SJSA1 (cell line): ENCODE data around the gene HCFC2. TPM values are rescaled to one million over a fixed set of nuclear protein-coding genes. Genes with fewer than 3 reads are reported as not detected.

ENCODE experiments used
- DNase-seq, 2 experiments: peaks; one replicate each; pipeline ENCODE4 v3.0.0-alpha.2; 2015 to 2020; ENCODE audit warnings: low spot score in 2 of 2, low read depth in 1 of 2
- H3K27ac ChIP-seq: fragments of 250-450 bp; sonication (Bioruptor Pico); 2 replicates; pipeline ENCODE4 v1.5.1; 2020; ENCODE audit warnings: mild to moderate bottlenecking, moderate library complexity
- H3K27me3 ChIP-seq: fragments of 250-450 bp; sonication (Bioruptor Pico); replicated peaks from 2 replicates; pipeline ENCODE4 v1.5.1; 2020; ENCODE audit warnings: mild to moderate bottlenecking, moderate library complexity
- H3K36me3 ChIP-seq: fragments of 250-450 bp; sonication (Bioruptor Pico); 2 replicates; pipeline ENCODE4 v1.5.1; 2020; ENCODE audit warnings: mild to moderate bottlenecking
- H3K4me1 ChIP-seq: fragments of 250-450 bp; sonication (Bioruptor Pico); replicated peaks from 2 replicates; pipeline ENCODE4 v1.6.1; 2021; ENCODE audit warnings: mild to moderate bottlenecking
- H3K4me3 ChIP-seq: fragments of 250-450 bp; sonication (Bioruptor Pico); 2 replicates; pipeline ENCODE4 v1.5.1; 2020; ENCODE audit warnings: mild to moderate bottlenecking
- H3K9me3 ChIP-seq: fragments of 250-450 bp; sonication (Bioruptor Pico); replicated peaks from 2 replicates; pipeline ENCODE4 v1.5.1; 2020; ENCODE audit warnings: mild to moderate bottlenecking
- total RNA-seq: library from RNA; depleted of rRNA; stranded (reverse); fragments of >200 nt; shearing (Covaris generic); gene quantifications from 2 replicates; pipeline ENCODE4 v1.2.3, GENCODE V29; 2014

HCFC2 gene
- total RNA-seq, 1 experiment from 2014 or later, result 27.0 TPM

DNA sequence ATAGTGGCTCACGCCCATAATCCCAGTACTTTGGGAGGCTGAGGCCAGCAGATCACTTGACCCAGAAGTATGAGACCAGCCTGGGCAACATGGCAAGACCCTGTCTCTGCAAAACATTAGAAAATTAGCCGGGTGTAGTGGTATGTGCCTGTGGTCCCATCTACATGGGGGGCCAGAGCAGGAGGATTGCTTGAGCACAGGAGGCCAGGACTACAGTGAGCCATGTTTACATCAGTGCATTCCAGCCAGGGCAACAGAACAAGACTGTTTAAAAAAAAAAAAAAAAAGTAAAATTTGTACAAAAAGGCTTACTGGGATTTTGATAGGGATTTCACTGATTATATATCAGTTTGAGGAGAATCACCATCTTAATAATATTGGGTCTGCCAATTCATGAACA, 7.8 kb downstream of the HCFC2 start:
- Histone ChIP-seq H3K4me1 (peaks cover 9% of the 10 kb centered on the region), H3K27ac (no peak overlapping the region), H3K9me3 (no peaks in the 10 kb centered on the region), H3K4me3 (no peak overlapping the region), H3K27me3 (no peaks in the 10 kb centered on the region), H3K36me3 (peaks cover 63% of the 10 kb centered on the region)
- peak; percentile 27 to 61 for DNase-seq

DNA sequence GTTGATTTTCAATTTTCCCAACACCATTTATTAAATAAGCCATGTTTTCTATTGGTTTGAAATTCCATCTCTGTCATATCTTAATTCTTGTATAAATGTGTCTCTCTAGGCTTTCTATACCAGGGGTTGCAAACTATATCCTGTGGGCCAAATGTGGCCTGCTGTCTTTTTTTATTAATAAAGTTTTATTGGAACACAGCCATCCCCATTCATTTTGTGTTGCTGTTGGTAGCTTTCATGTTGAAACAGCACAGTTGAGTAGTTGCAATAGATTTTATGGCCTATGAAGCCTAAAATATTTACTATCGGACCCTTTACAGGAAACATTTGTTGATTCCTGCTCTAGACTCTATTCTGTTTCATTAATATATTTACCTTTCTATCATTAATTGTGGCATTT, 9.4 kb downstream of the HCFC2 start:
- Histone ChIP-seq H3K27ac (no peak overlapping the region), H3K4me3 (no peak overlapping the region), H3K27me3 (no peaks in the 10 kb centered on the region), H3K9me3 (no peaks in the 10 kb centered on the region), H3K4me1 (peaks cover 9% of the 10 kb centered on the region), H3K36me3 (peaks cover 55% of the 10 kb centered on the region)
- DNase-seq, result no peak

DNA sequence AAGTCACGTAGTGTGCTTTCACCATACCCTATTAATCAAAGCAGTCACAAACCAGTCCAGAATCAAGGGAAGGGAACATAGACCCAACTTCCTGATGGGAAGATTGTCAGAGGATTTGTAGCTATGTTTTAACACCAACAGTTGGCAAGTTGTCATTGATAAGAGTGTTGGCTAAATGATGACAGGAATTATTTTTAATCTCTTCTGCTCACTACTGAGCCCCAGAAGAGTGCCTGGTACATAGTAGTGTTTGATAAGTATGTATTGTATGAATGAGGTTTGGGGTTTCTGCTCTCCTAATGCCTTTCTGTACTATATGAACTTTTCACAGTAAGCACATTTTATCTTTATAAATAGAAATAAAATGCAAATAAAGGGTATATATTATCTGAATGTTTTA, 14.7 kb downstream of the HCFC2 start:
- no peak overlapping the region for H3K4me3 ChIP-seq
- DNase-seq, result no peak
- H3K36me3 ChIP-seq, result peaks cover 63% of the 10 kb centered on the region
- no peaks in the 10 kb centered on the region for H3K9me3 ChIP-seq
- no peaks in the 10 kb centered on the region for H3K27me3 ChIP-seq
- H3K27ac ChIP-seq, result no peak overlapping the region
- no peaks in the 10 kb centered on the region for H3K4me1 ChIP-seq

DNA sequence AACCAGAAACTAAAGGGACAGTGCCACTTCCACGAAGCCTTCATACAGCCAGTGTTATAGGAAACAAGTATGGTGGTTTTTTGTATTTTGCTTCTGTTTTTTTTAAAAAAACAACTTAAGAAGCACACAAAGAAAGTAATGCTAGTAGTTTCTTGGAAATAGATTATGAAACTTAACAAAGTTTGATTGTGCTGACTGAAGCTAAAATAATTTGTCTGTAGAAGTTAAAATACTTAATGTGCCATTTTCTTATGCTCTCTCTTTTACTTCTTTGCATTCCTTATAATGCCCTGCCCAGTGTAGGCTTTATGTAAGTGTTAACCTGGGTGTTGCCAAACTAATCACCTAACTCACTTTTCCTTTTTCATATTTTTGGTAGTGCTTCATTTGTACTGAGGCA, 16.4 kb downstream of the HCFC2 start:
- Histone ChIP-seq H3K27ac (no peak overlapping the region), H3K4me3 (no peak overlapping the region), H3K4me1 (no peaks in the 10 kb centered on the region), H3K27me3 (no peaks in the 10 kb centered on the region), H3K36me3 (peaks cover 63% of the 10 kb centered on the region), H3K9me3 (no peaks in the 10 kb centered on the region)
- DNase-seq, result no peak

DNA sequence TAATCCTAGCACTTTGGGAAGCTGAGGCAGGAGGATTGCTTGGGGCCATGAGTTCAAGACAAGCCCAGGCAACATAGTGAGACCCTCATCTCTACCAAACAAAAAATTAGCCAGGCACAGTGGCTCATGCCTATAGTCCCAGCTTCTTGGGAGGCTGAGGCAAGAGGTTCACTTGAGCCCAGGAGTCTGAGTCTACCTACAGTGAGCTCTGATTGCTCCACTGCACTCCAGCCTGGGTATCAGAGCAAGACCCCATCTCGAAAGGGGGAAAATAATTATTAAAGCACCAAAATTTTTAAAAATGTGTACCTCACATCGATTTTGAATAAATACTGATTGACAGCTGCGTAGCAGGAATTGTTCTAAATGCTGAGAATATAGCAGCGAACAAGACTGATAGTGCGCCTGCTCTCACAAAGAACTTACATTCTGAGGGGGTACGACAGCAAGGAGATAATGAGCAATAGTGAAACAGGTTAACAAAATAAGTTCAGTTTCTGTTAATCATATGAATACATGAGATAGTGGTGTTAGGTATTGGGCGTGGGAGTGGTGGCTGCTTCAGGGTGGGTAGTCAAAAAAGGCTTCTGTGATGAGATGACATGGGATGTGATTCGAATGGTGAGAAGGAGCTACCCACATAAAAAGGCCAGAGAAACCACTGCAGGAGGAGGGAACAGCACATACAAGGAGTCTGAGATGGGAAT, 19.6 kb downstream of the HCFC2 start:
- Histone ChIP-seq H3K36me3 (peaks cover 64% of the 10 kb centered on the region), H3K4me3 (no peak overlapping the region), H3K4me1 (no peaks in the 10 kb centered on the region), H3K27me3 (no peaks in the 10 kb centered on the region), H3K27ac (no peak overlapping the region), H3K9me3 (no peaks in the 10 kb centered on the region)
- no peak for DNase-seq

DNA sequence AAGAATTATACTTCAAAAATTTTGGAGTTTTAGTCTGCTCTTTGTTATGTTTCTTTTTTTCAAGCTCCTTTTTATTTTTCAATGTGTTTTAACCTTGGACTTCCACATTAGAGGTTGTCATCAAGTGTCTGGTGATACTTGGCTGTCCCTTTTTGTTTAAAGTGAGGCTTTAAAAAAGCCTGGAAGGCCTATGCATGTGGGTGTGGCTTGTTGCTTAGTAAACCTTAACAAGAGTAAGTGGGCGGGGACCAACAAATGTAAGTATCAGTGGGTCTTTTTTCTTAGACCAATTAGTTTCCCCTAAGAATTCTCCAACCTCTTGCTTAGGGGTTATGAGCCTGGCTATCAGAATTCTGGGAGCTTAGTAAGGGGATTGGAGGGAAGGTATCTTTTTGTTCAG, 26.4 kb downstream of the HCFC2 start:
- Histone ChIP-seq H3K9me3 (no peaks in the 10 kb centered on the region), H3K27me3 (no peaks in the 10 kb centered on the region), H3K27ac (no peak overlapping the region), H3K4me3 (no peak overlapping the region), H3K4me1 (peaks cover 13% of the 10 kb centered on the region), H3K36me3 (peaks cover 68% of the 10 kb centered on the region)
- no peak for DNase-seq

DNA sequence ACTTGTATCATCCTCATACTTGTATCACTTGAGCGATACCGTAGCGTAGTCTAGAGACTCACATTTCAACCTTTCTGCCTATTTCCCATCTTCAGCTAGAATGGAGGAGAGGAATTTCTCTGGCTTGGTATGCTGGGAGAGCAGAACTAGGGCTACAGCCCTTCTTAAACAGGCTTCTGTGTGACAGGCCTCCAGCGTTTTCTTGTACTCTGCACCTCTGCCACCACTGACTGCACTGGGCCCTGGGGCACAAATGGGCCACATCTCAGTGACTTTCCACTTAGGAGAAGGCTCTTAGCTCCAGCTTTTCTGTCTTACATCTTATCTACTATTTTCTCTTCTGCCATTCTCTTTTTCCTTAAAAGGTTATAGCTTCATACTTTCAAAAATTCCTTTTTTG, 26.8 kb downstream of the HCFC2 start:
- H3K4me1 ChIP-seq, result peaks cover 13% of the 10 kb centered on the region
- H3K9me3 ChIP-seq, result no peaks in the 10 kb centered on the region
- no peak overlapping the region for H3K4me3 ChIP-seq
- DNase-seq, result no peak
- peaks cover 68% of the 10 kb centered on the region for H3K36me3 ChIP-seq
- H3K27ac ChIP-seq, result no peak overlapping the region
- no peaks in the 10 kb centered on the region for H3K27me3 ChIP-seq

DNA sequence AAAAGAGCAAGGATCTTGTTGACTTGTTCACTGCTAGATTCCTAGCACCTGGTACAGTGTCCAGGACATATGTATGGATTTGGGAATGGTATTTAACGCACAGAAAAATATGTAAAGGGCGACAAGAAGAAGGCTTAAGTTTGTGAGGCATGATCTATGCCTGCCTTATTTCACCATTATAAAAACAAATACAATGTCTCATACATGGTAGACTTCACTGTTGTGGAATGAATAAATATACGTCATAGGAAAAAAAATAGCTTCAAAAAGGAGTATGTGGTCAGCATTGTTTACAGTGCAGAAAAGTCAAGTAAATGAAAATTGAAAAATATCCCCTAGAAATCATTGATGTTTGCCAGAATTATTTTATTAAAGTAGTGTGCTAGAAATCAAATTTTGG, 30.0 kb downstream of the HCFC2 start:
- peak overlapping the region; percentile 54 for H3K27ac ChIP-seq
- peaks cover 13% of the 10 kb centered on the region for H3K4me1 ChIP-seq
- peaks cover 76% of the 10 kb centered on the region for H3K36me3 ChIP-seq
- H3K4me3 ChIP-seq, result no peak overlapping the region
- no peaks in the 10 kb centered on the region for H3K9me3 ChIP-seq
- H3K27me3 ChIP-seq, result no peaks in the 10 kb centered on the region
- peak in 1 of 2 experiments; percentile 54 for DNase-seq

DNA sequence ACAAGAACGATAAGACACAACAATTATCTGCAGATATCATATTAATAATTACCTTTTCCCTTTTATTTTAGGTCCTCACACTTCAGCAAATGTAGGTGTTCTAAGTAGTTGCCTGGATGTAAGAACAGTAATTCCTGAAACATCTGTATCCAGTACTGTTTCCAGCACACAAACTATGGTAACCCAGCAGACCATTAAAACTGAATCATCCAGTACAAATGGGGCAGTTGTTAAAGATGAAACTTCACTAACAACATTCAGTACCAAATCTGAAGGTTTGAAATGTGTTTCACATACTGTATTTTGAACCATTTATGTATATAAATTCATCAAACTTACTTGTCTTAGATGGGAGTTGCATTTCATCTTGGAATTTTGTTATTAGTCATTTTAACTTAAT, 31.0 kb downstream of the HCFC2 start:
- no peak for DNase-seq
- H3K36me3 ChIP-seq, result peaks cover 74% of the 10 kb centered on the region
- H3K27me3 ChIP-seq, result no peaks in the 10 kb centered on the region
- no peaks in the 10 kb centered on the region for H3K9me3 ChIP-seq
- no peak overlapping the region for H3K4me3 ChIP-seq
- no peak overlapping the region for H3K27ac ChIP-seq
- H3K4me1 ChIP-seq, result peaks cover 13% of the 10 kb centered on the region

DNA sequence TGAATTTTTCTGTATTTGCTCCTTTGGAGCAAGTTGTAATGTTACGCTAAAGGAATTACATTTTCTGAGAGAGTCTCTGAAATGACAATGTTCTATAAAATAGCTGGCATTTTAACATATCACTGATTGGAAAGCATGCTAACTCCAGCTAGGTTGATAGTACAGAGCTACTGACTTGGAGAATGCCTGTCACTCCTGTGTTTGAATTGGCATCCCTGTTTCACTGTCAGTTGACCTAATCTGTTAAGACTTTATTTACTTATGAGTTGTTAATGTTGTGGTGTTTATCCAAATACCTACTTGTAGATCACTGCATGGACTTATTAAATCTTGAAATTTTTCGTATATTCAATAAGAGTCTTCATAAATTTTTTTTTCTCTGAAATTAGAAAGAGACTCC, 33.6 kb downstream of the HCFC2 start:
- Histone ChIP-seq H3K4me1 (peaks cover 13% of the 10 kb centered on the region), H3K27me3 (no peaks in the 10 kb centered on the region), H3K27ac (no peak overlapping the region), H3K4me3 (no peak overlapping the region), H3K36me3 (peaks cover 74% of the 10 kb centered on the region), H3K9me3 (no peaks in the 10 kb centered on the region)
- DNase-seq, result no peak

DNA sequence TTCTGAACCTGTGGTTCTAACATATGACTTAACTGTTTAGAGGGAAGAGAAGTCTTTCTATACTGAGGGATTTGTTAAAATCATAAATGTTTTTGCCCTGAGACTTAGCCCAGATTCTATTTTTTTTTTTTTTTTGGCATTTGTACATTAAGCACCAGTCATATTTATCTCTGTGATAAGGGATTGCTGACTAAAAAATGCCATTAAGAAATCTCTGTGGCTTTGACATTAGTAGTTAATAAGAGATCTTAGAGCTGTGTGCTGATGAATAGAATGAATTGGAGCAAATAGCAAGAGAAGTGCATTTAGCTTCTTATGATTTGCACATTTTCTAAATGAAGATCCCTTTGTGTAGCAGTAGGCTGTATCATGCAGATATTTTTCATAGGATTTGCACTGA, 41.1 kb downstream of the HCFC2 start:
- Histone ChIP-seq H3K27ac (no peak overlapping the region), H3K4me3 (no peak overlapping the region), H3K27me3 (no peaks in the 10 kb centered on the region), H3K4me1 (no peaks in the 10 kb centered on the region), H3K36me3 (peaks cover 41% of the 10 kb centered on the region), H3K9me3 (no peaks in the 10 kb centered on the region)
- no peak for DNase-seq

DNA sequence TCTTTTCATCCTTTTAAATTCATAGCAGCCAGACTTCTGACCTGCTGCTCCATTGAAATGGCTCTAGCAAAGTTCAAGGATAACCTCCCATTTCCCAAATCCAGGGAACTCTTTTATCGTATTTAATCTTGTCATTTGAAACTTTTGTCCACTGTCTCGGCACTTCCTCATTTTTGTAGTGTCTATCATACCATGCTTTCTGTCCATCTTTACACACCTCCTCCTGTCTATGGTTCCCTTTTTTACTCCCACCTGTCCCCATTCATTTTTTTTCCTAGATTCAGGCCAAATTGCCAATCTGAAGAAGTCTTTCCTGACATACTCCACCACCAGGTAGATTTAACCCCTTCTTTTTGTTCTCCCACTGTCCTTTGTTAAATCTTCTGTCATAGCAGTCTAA, 42.6 kb downstream of the HCFC2 start:
- Histone ChIP-seq H3K9me3 (no peaks in the 10 kb centered on the region), H3K27ac (no peak overlapping the region), H3K36me3 (peaks cover 35% of the 10 kb centered on the region), H3K4me1 (no peaks in the 10 kb centered on the region), H3K4me3 (no peak overlapping the region), H3K27me3 (no peaks in the 10 kb centered on the region)
- DNase-seq, result no peak

DNA sequence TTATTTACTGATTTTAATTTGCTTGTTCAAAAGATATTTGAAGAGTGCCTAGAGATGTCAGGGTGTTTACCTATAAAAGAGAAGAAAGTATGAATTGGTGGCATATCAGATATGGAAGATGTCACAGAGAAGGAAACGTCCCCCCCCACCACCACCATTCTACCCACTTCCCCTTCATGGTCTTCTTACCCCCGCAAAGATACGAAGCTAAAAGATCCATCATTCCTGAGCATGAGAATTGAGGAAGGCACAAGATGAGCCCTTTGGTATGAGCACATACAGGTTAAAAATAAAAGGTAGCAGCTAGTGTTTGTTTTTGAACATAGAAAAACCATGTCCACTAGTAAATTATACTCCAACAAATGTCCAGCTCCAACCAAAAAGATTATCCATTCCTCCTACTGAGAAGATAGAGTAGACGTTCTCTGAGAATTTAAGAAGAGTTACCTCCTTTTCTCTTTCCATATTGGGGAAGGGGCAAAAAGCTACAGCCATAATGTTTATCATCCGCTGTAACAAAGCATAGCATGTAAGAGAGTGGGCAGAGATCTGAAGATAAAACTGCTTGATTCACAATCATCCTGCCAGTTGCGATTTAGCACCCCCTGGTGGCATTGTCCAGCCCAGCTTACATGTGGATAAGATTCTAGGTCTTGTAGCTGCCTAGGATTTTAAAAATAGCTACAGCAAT, 44.6 kb downstream of the HCFC2 start:
- no peaks in the 10 kb centered on the region for H3K9me3 ChIP-seq
- no peaks in the 10 kb centered on the region for H3K27me3 ChIP-seq
- no peak overlapping the region for H3K27ac ChIP-seq
- no peak overlapping the region for H3K4me3 ChIP-seq
- H3K4me1 ChIP-seq, result no peaks in the 10 kb centered on the region
- DNase-seq, result peak; percentile 52 to 81
- peaks cover 20% of the 10 kb centered on the region for H3K36me3 ChIP-seq

DNA sequence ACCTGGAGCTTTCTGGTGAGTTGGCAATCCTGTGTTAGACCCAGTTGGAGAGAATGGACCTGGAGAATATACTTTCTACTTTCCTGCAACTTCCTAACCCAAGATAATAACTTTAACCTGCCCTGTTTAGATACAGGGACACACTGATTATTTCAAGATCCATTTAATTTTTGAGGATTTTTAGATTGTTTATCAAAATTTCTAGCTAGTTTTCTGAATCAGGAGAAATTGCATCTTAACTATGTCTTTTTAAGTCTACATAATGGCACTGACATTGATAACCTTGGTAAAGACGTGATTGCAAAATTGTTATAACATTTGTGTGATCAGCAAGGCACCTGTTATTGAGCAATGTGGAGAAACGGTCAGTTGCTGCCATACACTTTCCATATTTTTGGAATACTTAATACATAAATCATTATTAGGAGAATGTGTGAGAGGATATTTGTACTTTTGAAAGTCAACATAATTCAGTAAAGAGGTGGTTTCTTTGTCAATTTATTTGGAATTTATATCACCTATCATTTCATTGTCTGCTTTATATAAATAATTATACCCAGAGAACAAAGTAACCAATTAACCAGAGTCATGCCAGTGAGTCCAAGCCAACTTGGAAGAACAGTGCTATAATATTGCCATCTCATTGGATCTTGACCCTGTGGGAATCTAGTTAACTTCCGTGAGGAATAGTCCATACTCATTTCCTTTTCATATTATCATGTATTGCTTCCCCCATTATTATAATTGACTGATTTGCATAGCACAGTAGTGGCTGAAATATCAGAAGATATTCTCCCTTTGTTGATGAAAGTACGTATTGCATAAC, 45.3 kb downstream of the HCFC2 start:
- no peak for DNase-seq
- no peak overlapping the region for H3K27ac ChIP-seq
- H3K27me3 ChIP-seq, result no peaks in the 10 kb centered on the region
- no peaks in the 10 kb centered on the region for H3K9me3 ChIP-seq
- peaks cover 21% of the 10 kb centered on the region for H3K36me3 ChIP-seq
- H3K4me1 ChIP-seq, result no peaks in the 10 kb centered on the region
- no peak overlapping the region for H3K4me3 ChIP-seq
